Endothelial cell of umbilical vein (primary cell): ENCODE results near the gene AXDND1. TPM values are rescaled to one million over a fixed set of nuclear protein-coding genes. Genes with fewer than 3 reads are reported as not detected.

Experiments
- BruUV-seq: library from RNA; stranded (reverse); fragments of 400-500 nt; replicated peaks from 2 replicates; lab custom pipeline; 2021; lab: Mats Ljungman, UMichigan
- CTCF ChIA-PET: fragments of 300-600, 350-600 bp; sonication (Branson Sonifier 250); formaldehyde crosslinking; loops from one replicate; lab custom pipeline; 2021; ENCODE audit warnings: antibody characterized with exemption, inconsistent platforms; lab: Charles Lee
- POLR2A ChIA-PET: fragments of 300-600, 350-600 bp; sonication (Branson Sonifier 250); formaldehyde crosslinking; loops from one replicate; lab custom pipeline; 2021; ENCODE audit warnings: antibody characterized with exemption, inconsistent platforms; lab: Charles Lee
- DNase-seq: peaks from one replicate; pipeline ENCODE4 v3.0.0-alpha.2; 2011; ENCODE audit warnings: low read depth, low spot score
- FAIRE-seq: peaks from 2 replicates; lab custom pipeline; 2011; peaks lifted over from hg19 to GRCh38; lab: Jason Lieb, UNC
- H2AFZ ChIP-seq: 2 replicates; pipeline ENCODE4 v1.6.0; 2012; ENCODE audit warnings: low read depth, low read length, control low read depth, inconsistent platforms
- H3K27ac ChIP-seq: 2 replicates; pipeline ENCODE4 v1.5.1; 2011; ENCODE audit warnings: low read depth, mild to moderate bottlenecking, control low read depth, low read length, moderate library complexity; ENCODE audit not compliant: insufficient read depth
- H3K27me3 ChIP-seq, 2 experiments: 2 replicates each; pipeline versions ENCODE4 v1.6.0 to v1.6.1; 2011; ENCODE audit warnings: low read length in 2 of 2, mixed read lengths in 1 of 2; ENCODE audit not compliant: control insufficient read depth in 2 of 2, insufficient read depth in 2 of 2
- H3K36me3 ChIP-seq, 2 experiments: 2 replicates in 1 of 2; 3 replicates in 1 of 2; pipeline ENCODE4 v1.5.1; 2011; ENCODE audit warnings: low read length in 2 of 2, mild to moderate bottlenecking in 1 of 2, moderate library complexity in 1 of 2; ENCODE audit not compliant: control insufficient read depth in 2 of 2, insufficient read depth in 2 of 2; ENCODE audit errors: extremely low read depth in 1 of 2
- H3K4me1 ChIP-seq: 3 replicates; pipeline ENCODE4 v1.5.1; 2011; ENCODE audit warnings: mild to moderate bottlenecking, low read length; ENCODE audit not compliant: control insufficient read depth, insufficient read depth; ENCODE audit errors: extremely low read depth
- H3K4me2 ChIP-seq: 2 replicates; pipeline ENCODE4 v1.6.1; 2011; ENCODE audit warnings: low read length, control low read depth, mixed read lengths; ENCODE audit not compliant: insufficient read depth
- H3K4me3 ChIP-seq, 3 experiments: fragments of 200-600 bp in 1 of 3; sonication (generic), shearing (Covaris generic) in 1 of 3; replicated peaks in 1 of 3; 2 replicates each; pipeline ENCODE4 v1.5.1; 2011 to 2016; ENCODE audit warnings: control low read depth in 3 of 3, low read length in 3 of 3, mild to moderate bottlenecking in 2 of 3, inconsistent platforms in 1 of 3, low read depth in 1 of 3, moderate library complexity in 1 of 3; ENCODE audit not compliant: insufficient read depth in 1 of 3
- H3K79me2 ChIP-seq: 2 replicates; pipeline ENCODE4 v1.6.0; 2012; ENCODE audit warnings: low read length, inconsistent platforms; ENCODE audit not compliant: control insufficient read depth, insufficient read depth
- H3K9ac ChIP-seq: replicated peaks from 2 replicates; pipeline ENCODE3; 2011; ENCODE audit warnings: low read length, control low read depth; ENCODE audit not compliant: insufficient read depth; ENCODE audit errors: extremely low read depth
- H3K9me1 ChIP-seq: replicated peaks from 3 replicates; pipeline ENCODE4 v1.6.0; 2011; ENCODE audit warnings: mild to moderate bottlenecking, low read length; ENCODE audit not compliant: control insufficient read depth, insufficient read depth; ENCODE audit errors: extremely low read depth
- H3K9me3 ChIP-seq: replicated peaks from 2 replicates; pipeline ENCODE4 v1.5.1; 2012; ENCODE audit warnings: low read length, inconsistent platforms; ENCODE audit not compliant: control insufficient read depth, insufficient read depth
- H4K20me1 ChIP-seq: replicated peaks from 2 replicates; pipeline ENCODE3; 2011; ENCODE audit warnings: mild to moderate bottlenecking, low read length; ENCODE audit not compliant: control insufficient read depth, insufficient read depth; ENCODE audit errors: extremely low read depth
- CTCF ChIP-seq, 2 donors: IDR thresholded peaks; 1 replicate in 1 of 2; 2 replicates in 1 of 2; pipeline ENCODE4 v1.5.1; 2011; ENCODE audit warnings: low read length in 2 of 2, mild to moderate bottlenecking in 2 of 2, moderate library complexity in 2 of 2, control low read depth in 1 of 2, inconsistent platforms in 1 of 2, low read depth in 1 of 2; ENCODE audit not compliant: insufficient read depth in 1 of 2; ENCODE audit errors: extremely low read depth in 1 of 2
- EZH2 ChIP-seq: IDR thresholded peaks from 2 replicates; pipeline ENCODE4 v1.6.1; 2012; ENCODE audit warnings: borderline replicate concordance, low read depth, mild to moderate bottlenecking, moderate library complexity, low read length, inconsistent platforms; ENCODE audit not compliant: severe bottlenecking
- FOS ChIP-seq: IDR thresholded peaks from 2 replicates; pipeline ENCODE4 v1.6.1; 2011; ENCODE audit warnings: mild to moderate bottlenecking, low read length, moderate library complexity, borderline replicate concordance; ENCODE audit not compliant: insufficient read depth
- GATA2 ChIP-seq: IDR thresholded peaks from 2 replicates; pipeline ENCODE4 v1.7.0; 2011; ENCODE audit warnings: low read depth, mild to moderate bottlenecking, moderate library complexity, mixed read lengths, low read length; ENCODE audit not compliant: insufficient read length, insufficient read depth
- JUN ChIP-seq: IDR thresholded peaks from 2 replicates; pipeline ENCODE4 v1.6.1; 2011; ENCODE audit warnings: borderline replicate concordance, low read depth; ENCODE audit not compliant: insufficient read length, insufficient read depth
- MAX ChIP-seq: IDR thresholded peaks from 2 replicates; pipeline ENCODE4 v1.6.1; 2011; ENCODE audit not compliant: insufficient read depth, insufficient read length
- MYC ChIP-seq: IDR thresholded peaks from one replicate; pipeline ENCODE4 v1.6.1; 2011; ENCODE audit warnings: mild to moderate bottlenecking, low read depth, low read length
- POLR2A ChIP-seq: IDR thresholded peaks from 2 replicates; pipeline ENCODE4 v1.6.1; 2012; ENCODE audit warnings: low read depth, mild to moderate bottlenecking, control low read depth, low read length
- POLR2AphosphoS5 ChIP-seq: IDR thresholded peaks from 2 replicates; pipeline ENCODE4 v1.6.1; 2012; ENCODE audit warnings: low read depth, mild to moderate bottlenecking, control low read depth, low read length, moderate library complexity; ENCODE audit not compliant: insufficient read depth
- dilution Hi-C: fragments of 300-500 bp; cut with MboI; formaldehyde crosslinking; loops from one replicate; pipeline ENCODE4 v1.15.0; 2019; ENCODE audit warnings: low sequenced_read_pairs; ENCODE audit not compliant: extremely low pct_ligation_motif_present
- intact Hi-C: fragments of 100-400 bp; cut with micrococcal nuclease; formaldehyde crosslinking; loops from one replicate; pipeline ENCODE4 v1.10.0; 2022
- polyA plus RNA-seq, 4 experiments: library from polyadenylated mRNA; depleted of rRNA in 3 of 4; stranded (reverse) in 3 of 4; unstranded in 1 of 4; fragments of >200 nt; gene quantifications; 2 replicates each; pipeline versions ENCODE4 v1.2.1 to v1.2.3, GENCODE V29; 2011 to 2012; ENCODE audit warnings: missing spikeins in 1 of 4
- total RNA-seq: library from RNA; stranded (reverse); gene quantifications from 2 replicates; pipeline ENCODE4 v1.2.3, GENCODE V29; 2021

AXDND1 gene
- total and polyA plus RNA-seq, 2 donors (not counting 3 experiments of a cell fraction or from before 2014, with no cell fraction given): 0.17 TPM; not detected in 1

GRCh38 chr1:179476484-179476883 lies 110.7 kb downstream of the AXDND1 start:
- intact Hi-C loops (no loop called here), dilution Hi-C loops (no loop called here)
- Histone ChIP-seq H3K9me3 (no peaks in the 10 kb centered on the region), H2AFZ (no peak overlapping the region), H3K9me1 (no peaks in the 10 kb centered on the region), H3K9ac (no peak overlapping the region), H3K27me3 (no peaks in the 10 kb centered on the region), H4K20me1 (no peaks in the 10 kb centered on the region), H3K4me3 (no peak overlapping the region), H3K4me2 (no peak overlapping the region), H3K4me1 (no peaks in the 10 kb centered on the region), H3K36me3 (no peaks in the 10 kb centered on the region), H3K79me2 (no peaks in the 10 kb centered on the region), H3K27ac (no peak overlapping the region)
- TF ChIP-seq FOS: no peak
- TF ChIP-seq GATA2: no peak
- TF ChIP-seq JUN: no peak
- TF ChIP-seq MAX: no peak
- TF ChIP-seq CTCF (IDR thresholded peaks at IDR 0.05; ENCODE audit: extremely low read depth in 1 of 2, insufficient read depth in 1 of 2, low read depth in 1 of 2, low read length in 2 of 2): no peak
- TF ChIP-seq MYC: no peak
- TF ChIP-seq EZH2: no peak
- no peak for TF ChIP-seq POLR2A
- no peak for TF ChIP-seq POLR2AphosphoS5
- ChIA-PET POLR2A (no interaction called here), CTCF (no interaction called here)
- BruUV-seq: no TSS peak
- DNase-seq: no peak
- no peak for FAIRE-seq
